HPDE6-E6E7 (cell line): ENCODE data around the gene VEZF1.

ENCODE experiments used
- DNase-seq: peaks from one replicate; pipeline ENCODE4 v3.0.0; 2011; ENCODE audit warnings: missing footprints; ENCODE audit errors: extremely low spot score

VEZF1 gene

GRCh38 chr17:57929386-57929785, 58.7 kb downstream of the VEZF1 start:
- no peak for DNase-seq

DNA sequence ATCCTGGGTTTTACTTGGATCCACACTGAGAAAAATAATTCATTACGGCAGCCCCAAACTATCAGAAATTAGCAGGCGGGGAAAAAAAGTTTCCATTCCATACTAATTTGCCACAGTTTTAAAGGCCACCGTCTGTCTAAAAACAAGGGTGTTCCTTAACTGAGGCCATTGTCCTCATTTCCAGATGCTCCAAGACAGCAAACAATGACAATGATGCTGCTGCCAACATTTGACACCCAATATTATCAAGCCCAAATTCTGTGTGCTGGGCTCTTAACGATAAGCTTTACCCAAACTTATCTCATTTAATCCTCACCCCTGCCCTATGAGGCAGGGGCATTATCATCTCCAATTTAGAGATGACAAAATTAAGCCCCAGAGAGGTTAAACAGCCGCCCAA, 59.1 kb downstream of the VEZF1 start:
- DNase-seq = no peak

- DNase-seq = no peak
Observed at GRCh38 chr17:57927048-57927723, 60.9 kb downstream of the VEZF1 start.

- no peak for DNase-seq
Observed at GRCh38 chr17:57926723-57927047, 61.4 kb downstream of the VEZF1 start.

- no peak for DNase-seq
Observed at GRCh38 chr17:57925361-57925990, 62.6 kb downstream of the VEZF1 start.

- no peak for DNase-seq
Observed at GRCh38 chr17:57924677-57925076, 63.4 kb downstream of the VEZF1 start.
